GM23338 (cell line): Measurements from ENCODE around the gene PERCC1. TPM values are rescaled to one million over a fixed set of nuclear protein-coding genes. Genes with fewer than 3 reads are reported as not detected.
"Not testable (repeated sequence)": the region's sequence is repeated elsewhere in the genome, so short reads cannot be mapped to it uniquely, and the experiment has no call there.

ENCODE experiments used
- ATAC-seq: fragments of 200-7000 bp; cut with Tn5 transposase; 3 replicates; pipeline ENCODE4 v1.9.1; 2020
- DNase-seq: peaks from one replicate; pipeline ENCODE4 v3.0.0-alpha.2; 2015; ENCODE audit warnings: low spot score
- H2AFZ ChIP-seq: fragments of 200-600 bp; sonication (generic); 2 replicates; pipeline ENCODE4 v1.8.0; 2016; ENCODE audit warnings: antibody characterized with exemption, mild to moderate bottlenecking, moderate library complexity
- H3F3A ChIP-seq: fragments of 200-600 bp; sonication (generic); replicated peaks from 2 replicates; pipeline ENCODE4 v1.8.0; 2017; ENCODE audit warnings: antibody characterized with exemption, mixed run types, low read depth
- H3K27ac ChIP-seq: fragments of 200-600 bp; sonication (generic); 2 replicates; pipeline ENCODE4 v1.6.1; 2016; ENCODE audit warnings: low read depth
- H3K27me3 ChIP-seq: fragments of 200-600 bp; sonication (generic); 2 replicates; pipeline ENCODE4 v1.8.0; 2016; ENCODE audit warnings: mild to moderate bottlenecking, mixed run types, moderate library complexity; ENCODE audit not compliant: insufficient read depth
- H3K36me3 ChIP-seq: fragments of 200-600 bp; sonication (generic); 2 replicates; pipeline ENCODE4 v1.8.0; 2016; ENCODE audit warnings: mild to moderate bottlenecking; ENCODE audit not compliant: insufficient read depth
- H3K4me1 ChIP-seq: fragments of 200-600 bp; sonication (generic); 2 replicates; pipeline ENCODE4 v1.8.0; 2016; ENCODE audit warnings: mild to moderate bottlenecking, moderate library complexity; ENCODE audit not compliant: insufficient read depth
- H3K4me2 ChIP-seq: fragments of 200-600 bp; sonication (generic); 2 replicates; pipeline ENCODE4 v1.7.1; 2017; ENCODE audit warnings: mixed run types
- H3K4me3 ChIP-seq: fragments of 200-600 bp; sonication (generic); 2 replicates; pipeline ENCODE4 v1.6.1; 2016; ENCODE audit warnings: mixed run types
- H3K79me2 ChIP-seq: fragments of 200-600 bp; sonication (generic); replicated peaks from 2 replicates; pipeline ENCODE4 v1.8.0; 2017; ENCODE audit warnings: mild to moderate bottlenecking; ENCODE audit not compliant: insufficient read depth
- H3K9me2 ChIP-seq: fragments of 200-600 bp; sonication (generic); 2 replicates; pipeline ENCODE4 v1.8.0; 2017; ENCODE audit not compliant: insufficient read depth
- H4K20me1 ChIP-seq: fragments of 200-600 bp; sonication (generic); replicated peaks from 2 replicates; pipeline ENCODE4 v1.8.0; 2017; ENCODE audit warnings: mild to moderate bottlenecking; ENCODE audit not compliant: insufficient read depth
- H3K27ac Mint-ChIP-seq: 2 replicates; pipeline ENCODE4 v1.8.0; 2020; ENCODE audit warnings: inconsistent platforms, mild to moderate bottlenecking, moderate library complexity, mixed read lengths
- H3K27me3 Mint-ChIP-seq: 3 replicates; pipeline ENCODE4 v1.8.0; 2022; ENCODE audit warnings: low read depth, mild to moderate bottlenecking, moderate library complexity, mixed read lengths, inconsistent platforms; ENCODE audit not compliant: insufficient read depth, poor library complexity
- H3K36me3 Mint-ChIP-seq: 3 replicates; pipeline ENCODE4 v1.8.0; 2021; ENCODE audit warnings: low read depth, mild to moderate bottlenecking, inconsistent platforms, moderate library complexity, mixed read lengths
- H3K4me1 Mint-ChIP-seq: 3 replicates; pipeline ENCODE4 v1.8.0; 2020; ENCODE audit warnings: mild to moderate bottlenecking, inconsistent platforms, mixed read lengths
- H3K4me3 Mint-ChIP-seq: 3 replicates; pipeline ENCODE4 v1.8.0; 2021; ENCODE audit warnings: moderate library complexity, mild to moderate bottlenecking, inconsistent platforms, mixed read lengths
- H3K9me3 Mint-ChIP-seq: 3 replicates; pipeline ENCODE4 v1.8.0; 2020; ENCODE audit warnings: moderate library complexity, mild to moderate bottlenecking, inconsistent platforms, mixed read lengths
- CREB1 ChIP-seq: fragments of 250-450 bp; sonication (Bioruptor Pico); IDR thresholded peaks from 2 replicates; pipeline ENCODE4 v1.5.0; 2020; ENCODE audit warnings: low read depth, mild to moderate bottlenecking, moderate library complexity
- ETS1 ChIP-seq: IDR thresholded peaks from 2 replicates; pipeline ENCODE4 v1.6.1; 2016; ENCODE audit warnings: antibody characterized with exemption
- EZH2 ChIP-seq: fragments of 200-600 bp; sonication (generic); IDR thresholded peaks from one replicate; pipeline ENCODE4 v1.8.0; 2017; ENCODE audit warnings: antibody characterized with exemption, mild to moderate bottlenecking, low read depth; ENCODE audit not compliant: unreplicated experiment
- EZH2phosphoT487 ChIP-seq: fragments of 200-600 bp; sonication (generic); IDR thresholded peaks from one replicate; pipeline ENCODE4 v1.8.1; 2018; ENCODE audit warnings: antibody characterized with exemption; ENCODE audit not compliant: unreplicated experiment
- JUNB ChIP-seq: IDR thresholded peaks from one replicate; pipeline ENCODE4 v1.6.1; 2016; ENCODE audit warnings: antibody characterized with exemption; ENCODE audit not compliant: unreplicated experiment
- REST ChIP-seq: IDR thresholded peaks from one replicate; pipeline ENCODE4 v1.6.1; 2018; ENCODE audit warnings: antibody characterized with exemption; ENCODE audit not compliant: unreplicated experiment
- ZNF114 ChIP-seq: fragments of 250-450 bp; sonication (Bioruptor Pico); IDR thresholded peaks from 2 replicates; pipeline ENCODE4 v1.5.0; 2020; ENCODE audit warnings: mild to moderate bottlenecking, moderate library complexity
- ZNF331 ChIP-seq: fragments of 250-450 bp; sonication (Bioruptor Pico); IDR thresholded peaks from 2 replicates; pipeline ENCODE4 v1.5.0; 2020; ENCODE audit warnings: low read depth, mild to moderate bottlenecking, moderate library complexity
- polyA plus RNA-seq: library from polyadenylated mRNA; unstranded; fragments of >200 nt; fragmentation: Nextera tagmentation; extraction: Ambion mirVana; gene quantifications from 2 replicates; pipeline ENCODE4 v1.2.1, GENCODE V29; 2016
- total RNA-seq: library from RNA; depleted of rRNA; stranded (reverse); fragments of >200 nt; shearing (Covaris generic); gene quantifications from 2 replicates; pipeline ENCODE4 v1.2.3, GENCODE V29; 2014

PERCC1 gene
- total and polyA plus RNA-seq, 2 experiments from 2014 or later = not detected

GRCh38 chr16:1468426-1468810 is 37.5 kb downstream of the PERCC1 start:
- H3K4me1 ChIP-seq = no peaks in the 10 kb centered on the region; the same call in 1 of the 2 replicates
- Mint-ChIP-seq H3K4me3 (no peak overlapping the region), H3K27ac (no peak overlapping the region), H3K9me3 (no peaks in the 10 kb centered on the region), H3K4me1 (peaks cover 6% of the 10 kb centered on the region; the same call in 2 of the 3 replicates), H3K27me3 (peaks cover 6% of the 10 kb centered on the region), H3K36me3 (no peaks in the 10 kb centered on the region; the same call in 2 of the 3 replicates)
- no peaks in the 10 kb centered on the region for H3F3A ChIP-seq
- no peaks in the 10 kb centered on the region for H3K27me3 ChIP-seq
- no peak overlapping the region for H3K27ac ChIP-seq
- H3K36me3 ChIP-seq = no peaks in the 10 kb centered on the region
- ATAC-seq (no peak), DNase-seq (no peak)
- H3K79me2 ChIP-seq = peaks cover 66% of the 10 kb centered on the region
- H3K4me3 ChIP-seq = no peak overlapping the region
- TF ChIP-seq EZH2phosphoT487 (no peak), EZH2 (no peak), CREB1 (CRISPR knock-in tag) (no peak), REST (no peak)
- H3K4me2 ChIP-seq = no peak overlapping the region
- peaks cover 30% of the 10 kb centered on the region for H4K20me1 ChIP-seq
- H3K9me2 ChIP-seq = no peaks in the 10 kb centered on the region
- H2AFZ ChIP-seq = no peak overlapping the region

- not testable (repeated sequence) for H3F3A ChIP-seq, H3K4me2 ChIP-seq, H3K9me2 ChIP-seq, H3K4me3 ChIP-seq, H3K4me3 Mint-ChIP-seq, H3K9me3 Mint-ChIP-seq, H3K36me3 Mint-ChIP-seq, H2AFZ ChIP-seq, H3K27ac Mint-ChIP-seq, DNase-seq, ATAC-seq, H3K27ac ChIP-seq, H3K27me3 Mint-ChIP-seq, H3K4me1 Mint-ChIP-seq, H3K36me3 ChIP-seq, H3K4me1 ChIP-seq, H3K27me3 ChIP-seq
- peaks cover 73% of the 10 kb centered on the region for H3K79me2 ChIP-seq
- peaks cover 30% of the 10 kb centered on the region for H4K20me1 ChIP-seq
Measured at GRCh38 chr16:1469141-1469540, 38.3 kb downstream of the PERCC1 start.

- H3K4me3 ChIP-seq = no peak overlapping the region
- no peak overlapping the region for H3K27ac Mint-ChIP-seq
- no peak for ATAC-seq
- TF ChIP-seq JUNB (no peak), ZNF114 (no peak), ZNF331 (no peak), ETS1 (no peak)
Measured at GRCh38 chr16:1469693-1470201, 38.9 kb downstream of the PERCC1 start.

More at GRCh38 chr16:1469693-1470201, 38.9 kb downstream of the PERCC1 start:
- no peaks in the 10 kb centered on the region for H3F3A ChIP-seq
- H3K4me1 Mint-ChIP-seq = peaks cover 8% of the 10 kb centered on the region
- no peaks in the 10 kb centered on the region for H3K9me2 ChIP-seq
- H3K79me2 ChIP-seq = peaks cover 75% of the 10 kb centered on the region
- no peaks in the 10 kb centered on the region for H3K27me3 ChIP-seq
- peaks cover 30% of the 10 kb centered on the region for H4K20me1 ChIP-seq
- no peak overlapping the region for H3K27ac ChIP-seq
- no peak for DNase-seq
- H3K9me3 Mint-ChIP-seq = no peaks in the 10 kb centered on the region
- H3K36me3 Mint-ChIP-seq = no peaks in the 10 kb centered on the region; the same call in 2 of the 3 replicates
- H2AFZ ChIP-seq = no peak overlapping the region
- H3K36me3 ChIP-seq = no peaks in the 10 kb centered on the region
- no peaks in the 10 kb centered on the region; the same call in 1 of the 2 replicates for H3K4me1 ChIP-seq
- H3K27me3 Mint-ChIP-seq = peaks cover 6% of the 10 kb centered on the region
- H3K4me3 Mint-ChIP-seq = no peak overlapping the region; the same call in 2 of the 3 replicates
- H3K4me2 ChIP-seq = no peak overlapping the region
